Measurements from ENCODE around the gene PLA2G2E.

Gene PLA2G2E

DNA sequence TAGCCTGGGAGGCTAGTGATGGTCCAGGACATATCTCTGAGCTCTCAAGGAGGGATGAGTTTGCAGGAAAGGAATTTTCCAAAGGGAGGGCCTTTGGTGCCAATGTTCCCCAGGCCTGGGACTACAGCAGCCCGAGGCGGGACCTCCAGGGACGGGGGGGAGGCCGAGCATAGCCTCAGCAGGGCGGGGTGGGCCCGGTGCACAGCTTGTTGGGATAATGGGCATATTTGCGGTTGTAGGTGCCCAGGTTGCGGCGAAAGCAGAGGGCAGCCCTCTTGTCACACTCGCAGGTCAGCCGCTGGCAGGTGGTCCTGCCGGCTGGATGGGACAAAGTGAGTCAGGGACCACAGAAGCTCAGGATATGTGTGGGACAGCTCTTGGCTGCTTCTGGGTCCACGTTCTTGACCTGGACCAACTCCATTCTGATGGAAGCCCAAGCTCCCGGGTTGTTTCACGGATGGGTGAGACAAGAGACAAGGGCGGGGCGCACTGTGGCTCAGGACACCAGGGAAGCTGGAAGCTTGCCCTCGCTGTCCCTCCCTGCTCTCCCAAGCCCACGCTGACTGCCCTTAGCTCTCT lies 3.2 kb downstream of the PLA2G2E start:
- no peak for TF ChIP-seq CTCF (conservative IDR thresholded peaks at IDR 0.05)

DNA sequence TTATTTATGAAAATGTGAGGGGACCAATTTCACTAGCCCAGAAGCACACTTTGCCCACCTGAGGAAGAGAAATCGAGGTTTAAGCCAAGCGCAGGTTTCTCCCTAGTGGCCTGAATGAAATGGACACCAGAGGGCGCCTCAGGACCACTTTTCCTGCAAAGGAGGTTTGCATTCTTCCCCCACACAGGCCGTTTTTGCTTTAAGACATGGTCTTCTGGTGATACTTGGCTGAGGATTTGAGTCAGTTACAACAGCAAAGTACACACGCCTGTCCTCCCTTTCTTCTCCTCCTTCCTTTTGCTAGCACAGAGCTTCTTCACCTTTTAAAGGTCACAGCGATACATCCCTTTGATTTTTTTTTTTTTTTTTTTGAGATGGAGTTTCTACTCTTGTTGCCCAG lies 5.4 kb downstream of the PLA2G2E start:
- H3K27ac ChIP-seq, result peak overlapping the region; percentile 34; the same call in 1 of the 2 replicates
- peak; percentile 87 for TF ChIP-seq CTCF (conservative IDR thresholded peaks at IDR 0.05)

More for the DNA sequence above, 3.2 kb downstream of the PLA2G2E start:
- peak overlapping the region; percentile 11; the same call in 1 of the 2 replicates for H3K27ac ChIP-seq

DNA sequence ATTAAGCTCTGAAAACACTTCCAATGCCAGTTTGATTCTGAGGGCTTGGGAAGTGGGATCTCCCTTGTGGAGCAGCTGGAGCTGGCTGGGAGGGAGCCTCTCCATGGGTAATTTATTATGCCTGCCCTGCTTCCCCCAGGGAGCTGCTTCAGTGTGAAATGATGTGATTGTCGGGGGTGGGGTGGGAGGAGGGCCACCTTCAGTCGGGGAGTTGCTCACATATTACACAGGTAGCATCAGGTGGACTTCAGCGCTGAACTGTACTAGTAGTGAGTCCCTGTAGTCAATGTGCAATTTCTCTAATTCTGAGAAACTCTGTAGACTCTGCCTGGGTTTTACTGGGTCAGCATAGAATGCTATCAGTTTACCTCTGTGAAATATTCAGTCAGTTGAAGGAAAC lies 12.8 kb downstream of the PLA2G2E start:
- no peak for TF ChIP-seq CTCF (conservative IDR thresholded peaks at IDR 0.05)
- no peak overlapping the region for H3K27ac ChIP-seq

- TF ChIP-seq CTCF (conservative IDR thresholded peaks at IDR 0.05), result no peak
- no peak overlapping the region for H3K27ac ChIP-seq
Observed at GRCh38 chr1:19909971-19910370, 13.4 kb downstream of the PLA2G2E start.

DNA sequence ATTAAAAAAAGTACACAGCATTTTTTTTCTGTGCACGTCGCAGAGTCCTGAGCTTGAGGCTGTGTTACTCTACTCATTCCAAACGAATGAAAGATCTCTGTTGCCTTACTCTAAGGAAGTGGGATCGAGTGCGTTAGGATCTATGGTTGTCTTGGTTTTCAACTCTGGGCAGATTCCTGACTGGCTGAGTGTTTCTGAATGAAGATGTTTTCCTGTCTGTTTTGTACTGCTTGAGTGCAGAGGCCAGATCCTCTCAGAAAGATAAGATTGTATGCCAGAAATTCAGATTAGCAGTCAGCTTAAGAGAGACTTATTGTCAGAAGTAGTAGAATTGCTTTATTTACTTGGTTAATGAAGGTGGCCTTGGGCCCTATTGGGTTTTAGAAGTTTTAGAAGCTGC lies 14.0 kb downstream of the PLA2G2E start:
- no peak for TF ChIP-seq CTCF (conservative IDR thresholded peaks at IDR 0.05)
- no peak overlapping the region for H3K27ac ChIP-seq

GRCh38 chr1:19907456-19907855 lies 16.0 kb downstream of the PLA2G2E start:
- TF ChIP-seq CTCF (conservative IDR thresholded peaks at IDR 0.05), result no peak
- H3K27ac ChIP-seq, result peak overlapping the region; percentile 68

DNA sequence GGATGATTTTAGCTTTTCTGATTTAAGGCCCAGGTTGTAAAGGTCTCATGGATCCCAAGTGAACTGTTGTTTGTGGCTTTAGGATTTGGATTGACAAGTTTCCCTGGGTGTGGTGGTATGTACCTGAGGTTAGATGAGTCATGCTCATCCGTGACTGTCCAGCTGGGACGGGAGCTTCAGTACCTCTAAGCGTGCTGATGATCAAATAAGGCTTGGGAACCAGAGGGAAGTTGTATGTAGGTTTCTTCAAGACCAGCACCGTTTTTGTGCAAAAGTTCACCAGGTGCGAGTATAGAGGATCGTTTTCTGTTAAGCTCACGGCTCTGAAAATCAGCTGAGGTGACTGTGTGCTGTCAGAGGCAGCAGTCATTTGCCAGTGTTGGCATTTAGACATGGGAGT lies 19.8 kb downstream of the PLA2G2E start:
- H3K27ac ChIP-seq, result peak overlapping the region; percentile 68
- no peak for TF ChIP-seq CTCF (conservative IDR thresholded peaks at IDR 0.05)
